GM18907 (cell line): ENCODE results near the gene EXO1.
"Not testable (repeated sequence)": the region's sequence is repeated elsewhere in the genome, so short reads cannot be mapped to it uniquely, and the experiment has no call there.

Experiments used
- ATAC-seq: cut with Tn5 transposase; IDR thresholded peaks from one replicate; pipeline ENCODE4 v1.9.1; 2021; ENCODE audit warnings: mild to moderate bottlenecking, moderate library complexity; ENCODE audit not compliant: unreplicated experiment

Gene EXO1

DNA sequence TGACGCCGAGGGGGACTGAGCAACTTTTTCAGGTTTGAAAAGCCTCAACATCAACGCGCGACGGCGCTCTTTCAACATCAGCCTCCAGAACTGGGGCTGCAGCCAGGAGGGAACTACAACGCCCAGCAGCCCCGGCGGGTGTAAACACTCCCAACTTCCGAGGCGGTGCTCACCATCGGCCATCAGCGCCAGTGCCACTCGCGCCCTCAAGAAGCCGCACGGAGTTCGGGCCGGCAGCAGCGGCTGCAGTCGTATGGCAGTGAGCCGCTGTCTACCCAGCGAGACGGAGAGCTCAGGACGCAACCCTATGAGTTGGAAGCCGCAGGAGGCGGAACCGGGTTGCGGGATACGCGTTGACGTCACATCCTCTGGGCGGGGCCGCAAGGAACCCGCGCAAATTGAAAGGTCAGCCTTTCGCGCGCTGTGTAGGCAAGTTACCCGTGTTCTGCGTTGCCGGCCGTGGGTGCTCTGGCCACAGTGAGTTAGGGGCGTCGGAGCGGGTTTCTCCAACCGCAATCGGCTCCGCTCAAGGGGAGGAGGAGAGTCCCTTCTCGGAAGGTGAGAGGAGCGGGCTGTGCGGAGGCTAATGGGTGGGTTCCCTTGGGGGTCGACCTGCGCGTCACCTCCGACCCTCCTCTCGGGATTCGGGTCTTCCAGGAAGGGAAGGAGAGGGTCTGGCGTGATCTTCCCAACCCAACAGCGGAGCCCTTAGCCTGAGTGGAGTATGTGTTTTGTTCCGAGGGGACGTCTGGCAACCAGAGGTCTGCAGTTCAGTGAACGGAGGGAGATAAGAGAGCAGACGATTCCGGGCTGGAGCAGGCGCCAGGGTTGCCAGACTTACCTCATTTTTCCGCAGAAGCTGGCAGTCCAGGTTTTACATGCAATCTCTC lies at the start of gene EXO1:
EXO1 (plus strand) TSS at position 409 of the 890 bp plus-strand sequence. CDS start 2,222 bp downstream, outside the sequence.
- peak; percentile 98 for ATAC-seq

- ATAC-seq, result no peak
Measured at GRCh38 chr1:241799416-241799815, 48.6 kb upstream of the EXO1 start.

DNA sequence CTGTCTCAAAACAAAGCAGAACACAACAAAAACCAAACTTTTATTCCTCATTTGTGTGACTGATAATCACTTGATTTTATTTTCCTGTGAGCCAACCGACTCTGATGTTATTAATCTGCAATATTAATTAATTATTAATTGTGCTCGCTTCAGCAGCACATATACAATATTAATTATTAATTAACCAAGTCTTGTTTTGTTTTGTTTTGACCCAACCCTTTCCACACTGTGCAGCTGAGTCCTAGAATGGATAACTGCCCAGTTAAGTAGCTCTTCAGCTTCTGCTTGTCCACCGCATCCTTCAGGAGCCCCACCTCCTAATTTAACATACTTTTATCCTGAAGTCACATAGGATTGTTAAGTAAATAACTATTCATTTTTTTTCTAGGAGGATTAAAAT lies 47.4 kb upstream of the EXO1 start:
- ATAC-seq, result peak; percentile 82

GRCh38 chr1:241802863-241803262 lies 45.1 kb upstream of the EXO1 start:
- no peak for ATAC-seq

- ATAC-seq, result not testable (repeated sequence)
Measured at GRCh38 chr1:241804706-241805105, 43.3 kb upstream of the EXO1 start.

DNA sequence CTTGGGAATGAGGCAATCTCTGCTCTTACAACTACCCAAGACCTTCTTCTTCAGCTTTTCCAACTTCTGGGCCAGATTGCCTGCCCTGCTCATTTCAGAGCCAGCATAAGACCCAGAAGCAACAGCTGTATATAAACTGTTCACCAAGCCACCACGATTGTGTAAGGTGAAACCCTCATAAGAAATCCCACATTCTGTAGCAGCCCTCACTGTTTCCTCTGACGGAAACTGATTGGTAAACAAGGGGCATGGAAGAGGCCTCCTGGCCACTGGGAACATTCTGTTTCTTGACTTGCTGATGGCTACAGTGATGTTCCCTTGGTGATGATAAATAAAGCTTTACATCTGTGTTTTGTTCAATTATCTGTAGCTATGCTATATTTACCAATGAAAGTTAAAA lies 39.7 kb upstream of the EXO1 start:
- no peak for ATAC-seq

DNA sequence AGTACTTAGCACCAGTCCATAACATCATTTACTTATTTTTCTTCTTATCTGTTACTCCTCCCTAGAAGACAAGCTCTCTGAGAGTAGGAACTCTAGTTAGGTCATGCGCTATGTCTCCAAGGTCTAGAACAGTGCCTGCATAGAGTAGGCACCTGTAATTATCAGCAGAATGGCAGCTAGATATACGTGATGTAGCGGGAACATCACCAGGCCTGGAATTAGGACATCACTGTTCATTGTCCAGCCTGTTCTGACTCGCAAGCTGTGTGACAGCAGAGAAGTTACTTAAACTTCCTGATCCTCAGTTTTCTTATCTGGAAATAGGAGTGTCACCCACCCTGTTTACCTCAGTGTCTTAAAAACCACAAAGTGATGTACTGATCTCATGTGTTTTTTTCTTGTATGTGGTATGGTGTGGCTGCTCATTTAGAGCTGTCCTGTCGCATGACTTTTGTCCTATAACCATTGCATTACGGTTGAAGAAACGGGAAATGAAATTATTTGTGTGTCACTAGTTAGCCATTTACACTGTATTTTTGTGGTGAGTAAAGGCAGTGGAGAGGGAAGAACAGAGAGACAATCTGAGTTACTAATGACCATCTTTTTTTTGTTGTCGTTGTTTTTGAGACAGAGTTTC lies 37.1 kb upstream of the EXO1 start:
- ATAC-seq, result peak; percentile 91

DNA sequence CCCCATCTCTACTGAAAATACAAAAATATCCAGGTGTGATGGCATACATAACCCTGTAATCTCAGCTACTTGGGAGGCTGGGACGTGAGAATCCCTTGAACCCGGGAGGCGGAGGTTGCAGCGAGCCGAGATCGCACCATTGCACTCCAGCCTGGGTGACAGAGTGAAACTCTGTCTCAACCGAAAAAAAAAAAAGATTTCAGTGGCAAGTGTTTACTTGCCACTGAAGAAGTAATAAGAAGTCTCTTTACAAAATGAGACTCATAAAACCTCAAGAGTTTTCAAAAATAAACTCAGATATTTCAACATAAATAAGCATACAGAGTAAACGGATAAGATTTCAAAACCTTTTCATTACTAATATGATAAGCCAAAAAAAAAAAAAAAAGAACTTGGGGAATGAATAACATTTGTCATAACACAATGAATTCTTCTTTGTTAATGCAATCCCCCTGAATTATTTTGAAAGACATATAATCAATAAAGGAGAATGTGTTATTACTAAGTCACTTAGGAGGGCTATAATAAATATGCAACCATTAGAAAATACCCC lies 34.2 kb upstream of the EXO1 start:
- no peak for ATAC-seq

- no peak for ATAC-seq
Measured at GRCh38 chr1:241816008-241816407, 32.0 kb upstream of the EXO1 start.

DNA sequence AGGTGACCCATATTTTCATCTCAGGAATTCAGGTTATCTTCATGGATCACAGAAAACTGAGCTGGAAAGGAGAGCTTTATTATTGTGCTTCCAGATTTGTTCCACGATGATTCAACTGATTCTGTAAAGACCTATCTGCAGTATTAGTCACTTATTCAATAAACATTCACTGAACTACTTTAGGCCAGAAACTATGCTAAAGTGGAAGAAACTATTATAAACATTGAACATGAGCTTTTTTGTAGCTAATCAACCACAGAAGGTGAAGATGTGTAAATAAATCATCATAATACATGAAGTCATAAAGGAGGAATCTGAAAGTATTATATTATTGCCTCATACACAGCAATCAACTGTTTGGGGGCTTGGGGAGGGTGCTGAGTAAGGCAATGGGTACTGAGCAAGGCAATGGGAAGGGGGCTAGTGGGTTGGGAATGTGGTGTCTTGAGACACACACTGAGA lies 30.6 kb upstream of the EXO1 start:
- ATAC-seq, result no peak

- no peak for ATAC-seq
Measured at GRCh38 chr1:241817956-241818612, 29.9 kb upstream of the EXO1 start.

GRCh38 chr1:241819340-241819866 lies 28.6 kb upstream of the EXO1 start:
- ATAC-seq, result no peak

- no peak for ATAC-seq
Measured at GRCh38 chr1:241821363-241821762, 26.6 kb upstream of the EXO1 start.

DNA sequence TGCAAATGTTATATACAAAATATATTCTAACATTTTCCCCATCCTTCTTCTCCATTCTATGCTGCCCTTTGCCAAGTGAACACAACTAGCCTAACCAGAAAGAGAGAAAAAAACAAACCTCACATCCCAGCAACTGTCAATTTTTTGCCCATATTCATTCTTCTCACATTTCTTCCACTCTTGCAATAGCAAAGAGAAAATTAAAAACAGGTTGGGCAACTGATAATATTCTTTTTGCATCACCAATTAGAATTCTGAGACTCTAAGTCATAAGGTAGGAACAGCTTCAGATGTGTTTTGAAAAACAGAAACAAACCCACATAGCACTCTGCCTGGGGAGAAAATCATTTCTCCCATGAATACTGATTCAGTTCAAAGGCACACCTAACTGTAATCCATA lies 25.2 kb upstream of the EXO1 start:
- no peak for ATAC-seq

DNA sequence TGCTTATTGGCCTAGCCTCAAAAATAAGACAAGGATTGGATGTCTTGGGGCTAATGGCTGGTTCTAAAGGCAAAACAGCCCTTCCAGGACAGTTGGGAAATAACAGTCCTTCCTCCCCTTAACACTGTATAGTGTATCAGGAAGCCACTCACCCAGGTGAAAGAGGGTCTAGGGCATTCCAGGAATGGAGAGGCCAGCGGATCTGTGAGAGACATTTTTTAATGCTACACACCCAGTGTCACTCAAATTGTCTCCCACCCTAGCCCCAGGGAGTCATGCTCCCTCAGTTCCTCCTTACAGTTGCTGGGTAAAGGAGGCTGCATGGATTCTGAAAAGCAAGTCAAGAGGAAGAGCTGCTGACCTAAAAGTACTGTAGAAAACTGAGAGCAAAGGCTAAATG lies 24.1 kb upstream of the EXO1 start:
- ATAC-seq, result no peak

GRCh38 chr1:241825581-241825980 lies 22.4 kb upstream of the EXO1 start:
- ATAC-seq, result no peak

- not testable (repeated sequence) for ATAC-seq
Measured at GRCh38 chr1:241826613-241827012, 21.4 kb upstream of the EXO1 start.

DNA sequence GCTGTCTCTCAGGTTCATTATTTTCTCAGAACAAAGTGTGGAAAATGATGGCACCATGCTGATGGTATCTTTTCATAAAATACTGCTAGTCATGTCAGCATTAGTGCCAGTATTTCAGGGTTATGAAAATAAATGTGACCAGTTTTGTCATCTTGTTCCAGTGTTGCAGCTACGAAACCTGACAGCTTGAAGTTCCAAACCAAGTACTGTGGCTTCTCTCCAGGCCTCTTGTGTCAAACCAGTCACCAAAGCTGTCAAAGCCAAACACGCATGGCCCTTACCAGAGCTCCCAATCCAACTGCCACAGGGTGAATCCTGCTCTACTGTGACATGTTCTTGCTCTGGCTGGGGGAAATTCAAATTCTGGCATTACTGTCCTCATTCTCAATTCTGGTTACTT lies 20.7 kb upstream of the EXO1 start:
- no peak for ATAC-seq

GRCh38 chr1:241828463-241829021 lies 19.5 kb upstream of the EXO1 start:
- ATAC-seq, result no peak

DNA sequence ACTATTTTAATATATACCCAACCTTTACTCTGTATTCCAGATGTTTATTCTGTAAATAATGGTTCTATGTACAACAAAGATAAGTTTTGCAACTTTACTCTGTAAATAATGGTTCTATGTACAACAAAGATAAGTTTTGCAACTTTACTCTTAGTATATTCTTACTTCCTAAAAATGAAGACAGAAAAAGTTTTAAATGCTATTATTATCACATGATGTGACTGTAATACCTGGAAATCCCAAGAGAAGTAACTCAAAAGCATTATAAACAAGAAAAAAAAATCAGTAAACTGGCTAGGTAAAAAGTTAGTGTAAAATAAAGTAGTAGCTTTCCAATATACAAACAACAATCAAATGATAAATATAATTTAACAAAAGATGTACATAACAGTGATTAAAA lies 18.5 kb upstream of the EXO1 start:
- ATAC-seq, result no peak
